ENCODE results near the gene C2.
"Not testable (repeated sequence)": the region's sequence is repeated elsewhere in the genome, so short reads cannot be mapped to it uniquely, and the experiment has no call there.

Gene C2

GRCh38 chr6:31901953-31902643 is 25.4 kb upstream of the C2 start, which contains the start of gene ZBTB12:
TSS of gene ZBTB12 (minus strand) at chr6:31902086. CDS start at chr6:31901305, 781 bp downstream.
- in situ Hi-C loops (cut with HindIII; ENCODE audit: low sequenced_read_pairs) = no loop called here
- no peak for TF ChIP-seq CTCF (IDR thresholded peaks at IDR 0.05; ENCODE audit: low read depth, low read length)
- H3K4me3 ChIP-seq (ENCODE audit: low read depth, low read length) = peak within 1 kb of the TSS; percentile 55
- peak; percentile 97 for DNase-seq (ENCODE audit: low read depth, low spot score)

- no peak for TF ChIP-seq CTCF (IDR thresholded peaks at IDR 0.05; ENCODE audit: low read depth, low read length)
- in situ Hi-C loops (cut with HindIII; ENCODE audit: low sequenced_read_pairs) = no loop called here
- no peak for DNase-seq (ENCODE audit: low read depth, low spot score)
- H3K4me3 ChIP-seq (ENCODE audit: low read depth, low read length) = no peak overlapping the region
Measured at GRCh38 chr6:31903957-31904356, 23.6 kb upstream of the C2 start.

- no peak for TF ChIP-seq CTCF (IDR thresholded peaks at IDR 0.05; ENCODE audit: low read depth, low read length)
- DNase-seq (ENCODE audit: low read depth, low spot score) = no peak
- no peak overlapping the region for H3K4me3 ChIP-seq (ENCODE audit: low read depth, low read length)
- in situ Hi-C loops (cut with HindIII; ENCODE audit: low sequenced_read_pairs) = no loop called here
Measured at GRCh38 chr6:31905041-31905440, 22.5 kb upstream of the C2 start.

GRCh38 chr6:31906122-31906521 is 21.4 kb upstream of the C2 start:
- in situ Hi-C loops (cut with HindIII; ENCODE audit: low sequenced_read_pairs) = no loop called here
- TF ChIP-seq CTCF (IDR thresholded peaks at IDR 0.05; ENCODE audit: low read depth, low read length) = no peak
- no peak for DNase-seq (ENCODE audit: low read depth, low spot score)
- no peak overlapping the region for H3K4me3 ChIP-seq (ENCODE audit: low read depth, low read length)

GRCh38 chr6:31906727-31907126 is 20.8 kb upstream of the C2 start:
- H3K4me3 ChIP-seq (ENCODE audit: low read depth, low read length); in situ Hi-C loops (cut with HindIII; ENCODE audit: low sequenced_read_pairs); DNase-seq (ENCODE audit: low read depth, low spot score): not testable (repeated sequence)

- in situ Hi-C loops (cut with HindIII; ENCODE audit: low sequenced_read_pairs) = no loop called here
- TF ChIP-seq CTCF (IDR thresholded peaks at IDR 0.05; ENCODE audit: low read depth, low read length) = no peak
- peak; percentile 45 for DNase-seq (ENCODE audit: low read depth, low spot score)
- no peak overlapping the region for H3K4me3 ChIP-seq (ENCODE audit: low read depth, low read length)
Measured at GRCh38 chr6:31907158-31907813, 20.2 kb upstream of the C2 start.

GRCh38 chr6:31908255-31908654 is 19.3 kb upstream of the C2 start:
- DNase-seq (ENCODE audit: low read depth, low spot score); in situ Hi-C loops (cut with HindIII; ENCODE audit: low sequenced_read_pairs); H3K4me3 ChIP-seq (ENCODE audit: low read depth, low read length): not testable (repeated sequence)
